GM23248 (cell line): ENCODE measurements around the gene CMIP.

Source experiments
- EZH2 ChIP-seq: fragments of 200-600 bp; sonication (generic); IDR thresholded peaks from 2 replicates; pipeline ENCODE4 v1.6.1; 2018; ENCODE audit warnings: antibody characterized with exemption, mild to moderate bottlenecking; ENCODE audit not compliant: insufficient read depth, poor library complexity, severe bottlenecking
- EZH2phosphoT487 ChIP-seq: fragments of 200-600 bp; sonication (generic); IDR thresholded peaks from 2 replicates; pipeline ENCODE4 v1.6.1; 2018; ENCODE audit warnings: antibody characterized with exemption, moderate library complexity, mild to moderate bottlenecking, low read depth; ENCODE audit not compliant: insufficient read depth

DNA sequence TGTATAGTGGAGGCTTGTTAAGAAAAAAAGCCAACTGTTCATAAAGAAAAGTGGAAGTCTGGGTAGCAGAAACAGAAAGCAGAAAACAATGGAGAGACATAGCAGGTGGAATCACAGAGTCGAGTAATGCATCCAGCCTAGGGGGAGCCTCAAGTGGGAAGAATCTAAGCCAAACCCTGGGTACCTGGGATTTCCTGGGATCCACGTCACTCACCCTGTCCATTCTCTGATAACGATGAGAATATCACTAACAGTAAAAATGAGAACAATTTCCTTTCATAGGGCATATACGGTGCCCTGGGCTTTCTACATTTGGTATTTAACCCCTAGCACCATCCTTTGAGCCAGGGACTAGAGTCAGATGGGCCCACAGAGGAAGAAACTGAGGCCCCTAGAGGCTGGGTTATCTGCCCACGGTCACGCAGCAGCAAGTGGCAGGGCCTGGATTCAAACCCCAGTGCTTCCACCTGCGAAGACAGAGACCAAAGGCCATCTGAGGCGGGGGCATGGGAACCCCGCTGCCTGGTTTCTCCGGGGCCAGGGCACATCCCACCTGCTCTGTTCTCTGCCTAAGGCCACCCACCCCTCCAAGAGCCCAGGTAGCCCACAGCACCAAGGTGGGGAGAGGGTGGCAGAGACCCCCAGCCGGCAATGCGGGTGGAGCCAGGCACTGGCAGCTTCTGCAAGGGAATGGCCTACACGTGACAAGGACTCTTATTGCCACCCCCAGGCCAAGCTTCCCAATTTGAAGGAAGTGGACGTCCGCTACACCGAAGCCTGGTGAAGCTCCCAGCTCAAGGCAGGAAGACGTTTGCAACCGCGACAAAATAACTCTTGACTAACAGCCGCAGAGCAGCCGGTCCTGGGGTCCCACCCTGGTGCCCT lies 264.6 kb downstream of the CMIP start:
- TF ChIP-seq EZH2 (no peak), EZH2phosphoT487 (no peak)
